ENCODE data around the gene SCPEP1.
"Not testable (repeated sequence)": the region's sequence is repeated elsewhere in the genome, so short reads cannot be mapped to it uniquely, and the experiment has no call there.

The SCPEP1 gene

GRCh38 chr17:56977673-56978395 is at the start of gene SCPEP1:
TSS of gene SCPEP1 (plus strand) at chr17:56978131. CDS start at chr17:56978160, 29 bp downstream.
- in situ Hi-C loops (cut with HindIII; ENCODE audit: low sequenced_read_pairs) = no loop called here

- in situ Hi-C loops (cut with HindIII; ENCODE audit: low sequenced_read_pairs) = no loop called here
Observed at GRCh38 chr17:56928586-56928985, 49.3 kb upstream of the SCPEP1 start.

- in situ Hi-C loops (cut with HindIII; ENCODE audit: low sequenced_read_pairs) = no loop called here
Observed at GRCh38 chr17:56929362-56929969, 48.5 kb upstream of the SCPEP1 start.

- in situ Hi-C loops (cut with HindIII; ENCODE audit: low sequenced_read_pairs) = no loop called here
Observed at GRCh38 chr17:56930739-56931337, 47.1 kb upstream of the SCPEP1 start.

- in situ Hi-C loops (cut with HindIII; ENCODE audit: low sequenced_read_pairs) = no loop called here
Observed at GRCh38 chr17:56933151-56933745, 44.7 kb upstream of the SCPEP1 start.

- in situ Hi-C loops (cut with HindIII; ENCODE audit: low sequenced_read_pairs) = no loop called here
Observed at GRCh38 chr17:56933868-56934267, 44.1 kb upstream of the SCPEP1 start.

- in situ Hi-C loops (cut with HindIII; ENCODE audit: low sequenced_read_pairs) = no loop called here
Observed at GRCh38 chr17:56934280-56934679, 43.7 kb upstream of the SCPEP1 start.

- in situ Hi-C loops (cut with HindIII; ENCODE audit: low sequenced_read_pairs) = no loop called here
Observed at GRCh38 chr17:56935461-56935860, 42.5 kb upstream of the SCPEP1 start.

GRCh38 chr17:56936697-56937322 is 41.1 kb upstream of the SCPEP1 start:
- in situ Hi-C loops (cut with HindIII; ENCODE audit: low sequenced_read_pairs) = no loop called here

- in situ Hi-C loops (cut with HindIII; ENCODE audit: low sequenced_read_pairs) = no loop called here
Observed at GRCh38 chr17:56937687-56938086, 40.2 kb upstream of the SCPEP1 start.

GRCh38 chr17:56938206-56938605 is 39.7 kb upstream of the SCPEP1 start:
- in situ Hi-C loops (cut with HindIII; ENCODE audit: low sequenced_read_pairs) = not testable (repeated sequence)

GRCh38 chr17:56939869-56940484 is 38.0 kb upstream of the SCPEP1 start:
- in situ Hi-C loops (cut with HindIII; ENCODE audit: low sequenced_read_pairs) = no loop called here

- in situ Hi-C loops (cut with HindIII; ENCODE audit: low sequenced_read_pairs) = no loop called here
Observed at GRCh38 chr17:56943505-56944125, 34.3 kb upstream of the SCPEP1 start.

- in situ Hi-C loops (cut with HindIII; ENCODE audit: low sequenced_read_pairs) = no loop called here
Observed at GRCh38 chr17:56945938-56946505, 31.9 kb upstream of the SCPEP1 start.

GRCh38 chr17:56947741-56948140 is 30.2 kb upstream of the SCPEP1 start:
- in situ Hi-C loops (cut with HindIII; ENCODE audit: low sequenced_read_pairs) = no loop called here

- in situ Hi-C loops (cut with HindIII; ENCODE audit: low sequenced_read_pairs) = no loop called here
Observed at GRCh38 chr17:56948491-56948890, 29.4 kb upstream of the SCPEP1 start.

GRCh38 chr17:56949595-56949994 is 28.3 kb upstream of the SCPEP1 start:
- in situ Hi-C loops (cut with HindIII; ENCODE audit: low sequenced_read_pairs) = no loop called here

GRCh38 chr17:56956992-56957391 is 20.9 kb upstream of the SCPEP1 start:
- in situ Hi-C loops (cut with HindIII; ENCODE audit: low sequenced_read_pairs) = no loop called here

- in situ Hi-C loops (cut with HindIII; ENCODE audit: low sequenced_read_pairs) = no loop called here
Observed at GRCh38 chr17:56960596-56961538, 17.1 kb upstream of the SCPEP1 start, which contains the start of gene COIL. TSS of gene COIL (minus strand) at chr17:56961050. CDS start at chr17:56961019, 31 bp downstream.

All from DLD1 (cell line).